SJCRH30 (cell line): ENCODE results near the gene LUC7L. TPM values are rescaled to one million over a fixed set of nuclear protein-coding genes. Genes with fewer than 3 reads are reported as not detected.
"Not testable (repeated sequence)": the region's sequence is repeated elsewhere in the genome, so short reads cannot be mapped to it uniquely, and the experiment has no call there.

Source experiments
- DNase-seq, 2 experiments: peaks; one replicate each; pipeline ENCODE4 v3.0.0-alpha.2; 2015 to 2020
- H3K27ac ChIP-seq: fragments of 250-450 bp; sonication (Bioruptor Pico); 2 replicates; pipeline ENCODE4 v1.5.1; 2020; ENCODE audit warnings: mild to moderate bottlenecking, moderate library complexity
- H3K27me3 ChIP-seq: fragments of 250-450 bp; sonication (Bioruptor Pico); 2 replicates; pipeline ENCODE4 v1.5.1; 2020; ENCODE audit warnings: mild to moderate bottlenecking, moderate library complexity
- H3K36me3 ChIP-seq: fragments of 250-450 bp; sonication (Bioruptor Pico); 2 replicates; pipeline ENCODE4 v1.5.1; 2020; ENCODE audit warnings: mild to moderate bottlenecking, moderate library complexity
- H3K4me1 ChIP-seq: fragments of 250-450 bp; sonication (Bioruptor Pico); 2 replicates; pipeline ENCODE4 v1.5.1; 2020; ENCODE audit warnings: mild to moderate bottlenecking, moderate library complexity
- H3K4me3 ChIP-seq: fragments of 250-450 bp; sonication (Bioruptor Pico); 2 replicates; pipeline ENCODE4 v1.5.1; 2020; ENCODE audit warnings: mild to moderate bottlenecking, moderate library complexity
- H3K9me3 ChIP-seq: fragments of 250-450 bp; sonication (Bioruptor Pico); replicated peaks from 2 replicates; pipeline ENCODE4 v1.5.1; 2020; ENCODE audit warnings: mild to moderate bottlenecking, moderate library complexity
- total RNA-seq: library from RNA; depleted of rRNA; stranded (reverse); fragments of >200 nt; shearing (Covaris generic); gene quantifications from 2 replicates; pipeline ENCODE4 v1.2.3, GENCODE V29; 2014

Gene LUC7L
- total RNA-seq, 1 experiment from 2014 or later, result 47.4 TPM

DNA sequence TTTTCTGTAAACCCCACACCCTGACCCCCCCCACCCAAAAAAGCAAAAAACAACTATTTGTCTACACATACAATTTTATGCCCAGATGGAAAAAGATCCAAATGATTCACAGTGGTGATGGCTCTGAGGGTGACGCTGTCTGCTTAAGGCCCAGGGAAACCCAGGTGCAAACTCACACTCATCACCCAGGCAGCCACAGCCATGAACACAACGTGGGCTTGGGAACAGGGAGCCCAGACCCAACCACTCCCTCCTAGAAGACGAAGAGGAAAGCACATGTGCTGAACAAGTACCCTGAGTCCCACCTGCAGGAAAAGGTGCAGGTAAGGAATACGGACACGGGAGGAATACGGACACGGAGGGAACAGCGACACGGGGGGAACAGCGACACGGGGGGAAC is 43.6 kb downstream of the LUC7L start:
- no peak overlapping the region for H3K27ac ChIP-seq
- H3K4me1 ChIP-seq, result no peaks in the 10 kb centered on the region
- no peaks in the 10 kb centered on the region for H3K9me3 ChIP-seq
- peaks cover 38% of the 10 kb centered on the region for H3K36me3 ChIP-seq
- no peak overlapping the region for H3K4me3 ChIP-seq
- no peaks in the 10 kb centered on the region for H3K27me3 ChIP-seq
- no peak for DNase-seq

DNA sequence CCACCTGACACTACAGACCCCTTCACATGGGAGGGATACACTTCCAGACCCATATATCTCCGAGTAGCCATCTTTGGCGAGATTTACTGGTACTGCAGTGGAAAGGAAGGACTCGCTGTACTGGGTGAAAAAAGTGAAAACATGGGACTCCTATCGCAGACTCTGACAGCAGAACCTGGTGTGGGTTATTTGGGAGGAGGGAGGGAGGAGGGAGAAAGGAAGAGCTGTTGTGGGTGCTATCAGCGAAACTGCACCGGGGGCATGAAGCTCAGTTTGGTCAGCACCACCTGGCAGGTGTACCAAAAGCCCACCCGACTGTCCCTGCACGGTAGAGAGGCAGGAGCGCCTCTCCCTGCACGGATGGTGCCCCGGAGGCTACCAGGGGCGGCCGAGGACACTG is 44.0 kb downstream of the LUC7L start:
- Histone ChIP-seq H3K4me3 (no peak overlapping the region), H3K4me1 (no peaks in the 10 kb centered on the region), H3K9me3 (no peaks in the 10 kb centered on the region), H3K36me3 (peaks cover 33% of the 10 kb centered on the region), H3K27me3 (no peaks in the 10 kb centered on the region), H3K27ac (no peak overlapping the region)
- DNase-seq, result no peak

DNA sequence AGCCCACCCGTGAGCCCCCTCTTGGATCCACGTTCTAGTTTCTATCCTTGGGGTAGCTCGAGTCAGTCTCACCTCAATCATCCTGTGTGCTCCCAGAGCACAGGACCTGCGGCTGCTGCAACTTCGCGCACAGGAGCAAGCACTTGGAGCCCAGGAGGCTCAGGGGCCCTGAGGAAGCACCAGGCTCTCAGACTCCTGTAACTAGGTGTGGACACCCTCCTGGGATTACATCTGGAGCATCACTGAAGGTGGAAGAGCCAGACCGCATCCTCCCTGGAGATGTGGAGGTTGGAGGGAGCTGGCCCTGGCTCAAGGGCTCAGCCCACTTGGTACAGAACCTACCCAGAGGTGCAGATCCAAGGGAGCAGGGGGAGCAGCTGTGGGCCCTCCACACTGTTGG is 46.2 kb downstream of the LUC7L start:
- H3K4me3 ChIP-seq, result no peak overlapping the region
- H3K27me3 ChIP-seq, result no peaks in the 10 kb centered on the region
- no peaks in the 10 kb centered on the region for H3K9me3 ChIP-seq
- no peak overlapping the region for H3K27ac ChIP-seq
- peaks cover 15% of the 10 kb centered on the region for H3K36me3 ChIP-seq
- H3K4me1 ChIP-seq, result no peaks in the 10 kb centered on the region
- no peak for DNase-seq

DNA sequence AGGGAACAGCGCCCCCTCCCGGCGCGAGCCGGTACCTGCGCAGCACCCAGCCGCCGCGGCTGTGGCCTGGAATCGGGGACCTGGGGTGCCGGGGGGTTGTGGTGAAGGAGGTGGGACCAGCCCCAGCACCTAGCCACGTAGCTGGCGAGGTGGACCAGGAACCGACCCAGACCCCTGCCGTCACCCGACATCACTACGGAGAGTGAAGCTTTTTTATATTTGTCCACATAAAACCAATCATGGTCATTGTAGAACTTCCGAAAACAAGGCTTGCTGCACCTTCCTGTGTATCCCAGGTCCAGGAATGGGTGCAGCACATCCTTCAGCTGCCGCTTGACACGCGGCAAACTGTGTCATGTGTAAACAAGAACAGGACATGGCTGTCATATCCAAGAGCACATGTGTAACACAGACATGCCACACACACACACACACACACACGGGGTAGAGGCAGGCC is 47.7 kb downstream of the LUC7L start:
- H3K9me3 ChIP-seq, result no peaks in the 10 kb centered on the region
- no peak overlapping the region for H3K27ac ChIP-seq
- no peaks in the 10 kb centered on the region for H3K27me3 ChIP-seq
- no peaks in the 10 kb centered on the region for H3K4me1 ChIP-seq
- H3K4me3 ChIP-seq, result no peak overlapping the region
- H3K36me3 ChIP-seq, result 0 out of 2 replicates have a peak, but pooled peaks cover 6% of the 10 kb centered on the region
- DNase-seq, result no peak

DNA sequence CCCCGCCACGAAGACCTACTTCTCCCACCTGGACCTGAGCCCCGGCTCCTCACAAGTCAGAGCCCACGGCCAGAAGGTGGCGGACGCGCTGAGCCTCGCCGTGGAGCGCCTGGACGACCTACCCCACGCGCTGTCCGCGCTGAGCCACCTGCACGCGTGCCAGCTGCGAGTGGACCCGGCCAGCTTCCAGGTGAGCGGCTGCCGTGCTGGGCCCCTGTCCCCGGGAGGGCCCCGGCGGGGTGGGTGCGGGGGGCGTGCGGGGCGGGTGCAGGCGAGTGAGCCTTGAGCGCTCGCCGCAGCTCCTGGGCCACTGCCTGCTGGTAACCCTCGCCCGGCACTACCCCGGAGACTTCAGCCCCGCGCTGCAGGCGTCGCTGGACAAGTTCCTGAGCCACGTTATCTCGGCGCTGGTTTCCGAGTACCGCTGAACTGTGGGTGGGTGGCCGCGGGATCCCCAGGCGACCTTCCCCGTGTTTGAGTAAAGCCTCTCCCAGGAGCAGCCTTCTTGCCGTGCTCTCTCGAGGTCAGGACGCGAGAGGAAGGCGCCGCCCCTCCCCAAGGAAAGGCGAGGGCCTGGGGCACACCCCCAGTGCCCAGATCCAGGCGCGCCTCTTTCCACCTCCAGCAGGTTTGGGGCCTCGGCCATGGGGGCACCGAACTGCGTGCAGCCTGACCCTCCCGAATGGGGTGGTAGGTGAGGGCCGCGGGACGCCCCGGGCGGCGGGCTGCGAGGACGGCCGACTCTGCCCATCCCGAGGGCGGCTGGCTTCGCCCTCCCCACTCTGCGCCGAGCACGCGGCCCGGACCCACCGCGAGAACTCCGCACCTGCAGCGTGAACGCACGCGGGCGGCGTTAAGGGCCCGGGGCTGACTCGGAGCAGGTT is 48.3 kb downstream of the LUC7L start:
- no peaks in the 10 kb centered on the region for H3K4me1 ChIP-seq
- H3K27me3 ChIP-seq, result no peaks in the 10 kb centered on the region
- no peak overlapping the region for H3K27ac ChIP-seq
- 0 out of 2 replicates have a peak, but pooled peaks cover 6% of the 10 kb centered on the region for H3K36me3 ChIP-seq
- no peaks in the 10 kb centered on the region for H3K9me3 ChIP-seq
- no peak overlapping the region for H3K4me3 ChIP-seq
- peak in 1 of 2 experiments; percentile 34 for DNase-seq

DNA sequence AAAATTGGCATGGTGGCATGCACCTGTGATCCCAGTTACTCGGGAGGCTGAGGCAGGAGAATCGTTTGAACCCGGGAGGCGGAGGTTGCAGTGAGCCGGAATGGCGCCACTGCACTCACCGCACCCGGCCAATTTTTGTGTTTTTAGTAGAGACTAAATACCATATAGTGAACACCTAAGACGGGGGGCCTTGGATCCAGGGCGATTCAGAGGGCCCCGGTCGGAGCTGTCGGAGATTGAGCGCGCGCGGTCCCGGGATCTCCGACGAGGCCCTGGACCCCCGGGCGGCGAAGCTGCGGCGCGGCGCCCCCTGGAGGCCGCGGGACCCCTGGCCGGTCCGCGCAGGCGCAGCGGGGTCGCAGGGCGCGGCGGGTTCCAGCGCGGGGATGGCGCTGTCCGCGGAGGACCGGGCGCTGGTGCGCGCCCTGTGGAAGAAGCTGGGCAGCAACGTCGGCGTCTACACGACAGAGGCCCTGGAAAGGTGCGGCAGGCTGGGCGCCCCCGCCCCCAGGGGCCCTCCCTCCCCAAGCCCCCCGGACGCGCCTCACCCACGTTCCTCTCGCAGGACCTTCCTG is 49.1 kb downstream of the LUC7L start, which contains the start of gene HBQ1:
Gene HBQ1, plus strand, starts transcription at position 359 of the 575 bp plus-strand sequence. Its CDS starts 28 bp downstream, at position 387.
- Histone ChIP-seq H3K4me1 (no peaks in the 10 kb centered on the region), H3K9me3 (no peaks in the 10 kb centered on the region), H3K27me3 (no peaks in the 10 kb centered on the region), H3K36me3 (0 out of 2 replicates have a peak, but pooled peaks cover 6% of the 10 kb centered on the region), H3K4me3 (no peak within 1 kb of the TSS), H3K27ac (no peak within 1 kb of the TSS)
- DNase-seq, result no peak

- Histone ChIP-seq H3K36me3 (no peaks in the 10 kb centered on the region), H3K27me3 (no peaks in the 10 kb centered on the region), H3K27ac (no peak overlapping the region), H3K4me1 (no peaks in the 10 kb centered on the region), H3K9me3 (no peaks in the 10 kb centered on the region), H3K4me3 (no peak overlapping the region)
- DNase-seq, result no peak
Observed at GRCh38 chr16:179211-180092, 49.8 kb downstream of the LUC7L start.

- Histone ChIP-seq H3K27me3 (no peaks in the 10 kb centered on the region), H3K9me3 (no peaks in the 10 kb centered on the region), H3K4me3 (no peak overlapping the region), H3K27ac (no peak overlapping the region), H3K4me1 (no peaks in the 10 kb centered on the region), H3K36me3 (no peaks in the 10 kb centered on the region)
- no peak for DNase-seq
Observed at GRCh38 chr16:178668-179015, 50.6 kb downstream of the LUC7L start.

DNA sequence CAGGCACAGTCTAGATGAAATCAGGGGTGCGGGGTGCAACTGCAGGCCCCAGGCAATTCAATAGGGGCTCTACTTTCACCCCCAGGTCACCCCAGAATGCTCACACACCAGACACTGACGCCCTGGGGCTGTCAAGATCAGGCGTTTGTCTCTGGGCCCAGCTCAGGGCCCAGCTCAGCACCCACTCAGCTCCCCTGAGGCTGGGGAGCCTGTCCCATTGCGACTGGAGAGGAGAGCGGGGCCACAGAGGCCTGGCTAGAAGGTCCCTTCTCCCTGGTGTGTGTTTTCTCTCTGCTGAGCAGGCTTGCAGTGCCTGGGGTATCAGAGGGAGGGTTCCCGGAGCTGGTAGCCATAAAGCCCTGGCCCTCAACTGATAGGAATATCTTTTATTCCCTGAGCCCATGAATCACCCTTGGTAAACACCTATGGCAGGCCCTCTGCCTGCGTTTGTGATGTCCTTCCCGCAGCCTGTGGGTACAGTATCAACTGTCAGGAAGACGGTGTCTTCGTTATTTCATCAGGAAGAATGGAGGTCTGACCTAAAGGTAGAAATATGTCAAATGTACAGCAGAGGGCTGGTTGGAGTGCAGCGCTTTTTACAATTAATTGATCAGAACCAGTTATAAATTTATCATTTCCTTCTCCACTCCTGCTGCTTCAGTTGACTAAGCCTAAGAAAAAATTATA is 51.1 kb downstream of the LUC7L start:
- no peak for DNase-seq
- Histone ChIP-seq H3K27ac (no peak overlapping the region), H3K4me3 (no peak overlapping the region), H3K36me3 (no peaks in the 10 kb centered on the region), H3K27me3 (no peaks in the 10 kb centered on the region), H3K9me3 (no peaks in the 10 kb centered on the region), H3K4me1 (no peaks in the 10 kb centered on the region)

GRCh38 chr16:177394-177822 is 51.8 kb downstream of the LUC7L start:
- no peaks in the 10 kb centered on the region for H3K27me3 ChIP-seq
- peak; percentile 24 to 38 for DNase-seq
- no peaks in the 10 kb centered on the region for H3K4me1 ChIP-seq
- no peak overlapping the region for H3K4me3 ChIP-seq
- no peak overlapping the region for H3K27ac ChIP-seq
- H3K36me3 ChIP-seq, result no peaks in the 10 kb centered on the region
- no peaks in the 10 kb centered on the region for H3K9me3 ChIP-seq

DNA sequence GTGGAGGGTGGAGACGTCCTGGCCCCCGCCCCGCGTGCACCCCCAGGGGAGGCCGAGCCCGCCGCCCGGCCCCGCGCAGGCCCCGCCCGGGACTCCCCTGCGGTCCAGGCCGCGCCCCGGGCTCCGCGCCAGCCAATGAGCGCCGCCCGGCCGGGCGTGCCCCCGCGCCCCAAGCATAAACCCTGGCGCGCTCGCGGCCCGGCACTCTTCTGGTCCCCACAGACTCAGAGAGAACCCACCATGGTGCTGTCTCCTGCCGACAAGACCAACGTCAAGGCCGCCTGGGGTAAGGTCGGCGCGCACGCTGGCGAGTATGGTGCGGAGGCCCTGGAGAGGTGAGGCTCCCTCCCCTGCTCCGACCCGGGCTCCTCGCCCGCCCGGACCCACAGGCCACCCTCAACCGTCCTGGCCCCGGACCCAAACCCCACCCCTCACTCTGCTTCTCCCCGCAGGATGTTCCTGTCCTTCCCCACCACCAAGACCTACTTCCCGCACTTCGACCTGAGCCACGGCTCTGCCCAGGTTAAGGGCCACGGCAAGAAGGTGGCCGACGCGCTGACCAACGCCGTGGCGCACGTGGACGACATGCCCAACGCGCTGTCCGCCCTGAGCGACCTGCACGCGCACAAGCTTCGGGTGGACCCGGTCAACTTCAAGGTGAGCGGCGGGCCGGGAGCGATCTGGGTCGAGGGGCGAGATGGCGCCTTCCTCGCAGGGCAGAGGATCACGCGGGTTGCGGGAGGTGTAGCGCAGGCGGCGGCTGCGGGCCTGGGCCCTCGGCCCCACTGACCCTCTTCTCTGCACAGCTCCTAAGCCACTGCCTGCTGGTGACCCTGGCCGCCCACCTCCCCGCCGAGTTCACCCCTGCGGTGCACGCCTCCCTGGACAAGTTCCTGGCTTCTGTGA is 52.5 kb downstream of the LUC7L start, which contains the start of gene HBA1:
Gene HBA1, plus strand, starts transcription at position 204 of the 906 bp plus-strand sequence. Its CDS starts 37 bp downstream, at position 241.
- H3K4me3 ChIP-seq, H3K27ac ChIP-seq, H3K27me3 ChIP-seq, DNase-seq, H3K9me3 ChIP-seq, H3K4me1 ChIP-seq, H3K36me3 ChIP-seq: not testable (repeated sequence)

GRCh38 chr16:176006-176405 is 53.2 kb downstream of the LUC7L start:
- not testable (repeated sequence) for H3K36me3 ChIP-seq, DNase-seq, H3K4me3 ChIP-seq, H3K9me3 ChIP-seq, H3K4me1 ChIP-seq, H3K27me3 ChIP-seq, H3K27ac ChIP-seq
